Mucosa of stomach (tissue), 1 donor: Measurements from ENCODE around the gene EZR.

ENCODE experiments used
- H3K27me3 ChIP-seq: one replicate; pipeline ENCODE4 v1.7.0; 2013; ENCODE audit warnings: mild to moderate bottlenecking, low read length; ENCODE audit not compliant: control insufficient read depth, insufficient read depth
- H3K36me3 ChIP-seq: one replicate; pipeline ENCODE4 v1.7.0; 2013; ENCODE audit warnings: low read length; ENCODE audit not compliant: control insufficient read depth, insufficient read depth
- H3K4me1 ChIP-seq: one replicate; pipeline ENCODE4 v1.7.0; 2013; ENCODE audit warnings: mild to moderate bottlenecking, low read length; ENCODE audit not compliant: control insufficient read depth, insufficient read depth
- H3K4me3 ChIP-seq: one replicate; pipeline ENCODE4 v1.7.0; 2013; ENCODE audit warnings: low read length
- H3K9ac ChIP-seq: one replicate; pipeline ENCODE4 v1.7.0; 2013; ENCODE audit warnings: mild to moderate bottlenecking, low read length, moderate library complexity
- H3K9me3 ChIP-seq: one replicate; pipeline ENCODE4 v1.7.0; 2013; ENCODE audit warnings: mild to moderate bottlenecking, low read length, moderate library complexity; ENCODE audit not compliant: control insufficient read depth
- donor health status: Pancreatic carcinoma.

The EZR gene

GRCh38 chr6:158773581-158774449 is 45.4 kb downstream of the EZR start:
- Histone ChIP-seq H3K27me3 (no peaks in the 10 kb centered on the region), H3K4me3 (no peak overlapping the region), H3K36me3 (peaks cover 28% of the 10 kb centered on the region), H3K9me3 (no peaks in the 10 kb centered on the region), H3K4me1 (peaks cover 36% of the 10 kb centered on the region), H3K9ac (no peak overlapping the region)

- H3K9me3 ChIP-seq = no peaks in the 10 kb centered on the region
- no peak overlapping the region for H3K9ac ChIP-seq
- H3K4me1 ChIP-seq = peaks cover 36% of the 10 kb centered on the region
- H3K36me3 ChIP-seq = peaks cover 37% of the 10 kb centered on the region
- no peaks in the 10 kb centered on the region for H3K27me3 ChIP-seq
- H3K4me3 ChIP-seq = no peak overlapping the region
Measured at GRCh38 chr6:158772851-158773371, 46.3 kb downstream of the EZR start.

GRCh38 chr6:158772172-158772571 is 47.0 kb downstream of the EZR start:
- peaks cover 41% of the 10 kb centered on the region for H3K36me3 ChIP-seq
- H3K4me3 ChIP-seq = no peak overlapping the region
- H3K4me1 ChIP-seq = peaks cover 36% of the 10 kb centered on the region
- H3K9ac ChIP-seq = no peak overlapping the region
- no peaks in the 10 kb centered on the region for H3K9me3 ChIP-seq
- no peaks in the 10 kb centered on the region for H3K27me3 ChIP-seq

GRCh38 chr6:158771399-158772152 is 47.6 kb downstream of the EZR start:
- Histone ChIP-seq H3K27me3 (no peaks in the 10 kb centered on the region), H3K9me3 (no peaks in the 10 kb centered on the region), H3K9ac (no peak overlapping the region), H3K4me3 (no peak overlapping the region), H3K4me1 (peaks cover 36% of the 10 kb centered on the region), H3K36me3 (peaks cover 44% of the 10 kb centered on the region)

DNA sequence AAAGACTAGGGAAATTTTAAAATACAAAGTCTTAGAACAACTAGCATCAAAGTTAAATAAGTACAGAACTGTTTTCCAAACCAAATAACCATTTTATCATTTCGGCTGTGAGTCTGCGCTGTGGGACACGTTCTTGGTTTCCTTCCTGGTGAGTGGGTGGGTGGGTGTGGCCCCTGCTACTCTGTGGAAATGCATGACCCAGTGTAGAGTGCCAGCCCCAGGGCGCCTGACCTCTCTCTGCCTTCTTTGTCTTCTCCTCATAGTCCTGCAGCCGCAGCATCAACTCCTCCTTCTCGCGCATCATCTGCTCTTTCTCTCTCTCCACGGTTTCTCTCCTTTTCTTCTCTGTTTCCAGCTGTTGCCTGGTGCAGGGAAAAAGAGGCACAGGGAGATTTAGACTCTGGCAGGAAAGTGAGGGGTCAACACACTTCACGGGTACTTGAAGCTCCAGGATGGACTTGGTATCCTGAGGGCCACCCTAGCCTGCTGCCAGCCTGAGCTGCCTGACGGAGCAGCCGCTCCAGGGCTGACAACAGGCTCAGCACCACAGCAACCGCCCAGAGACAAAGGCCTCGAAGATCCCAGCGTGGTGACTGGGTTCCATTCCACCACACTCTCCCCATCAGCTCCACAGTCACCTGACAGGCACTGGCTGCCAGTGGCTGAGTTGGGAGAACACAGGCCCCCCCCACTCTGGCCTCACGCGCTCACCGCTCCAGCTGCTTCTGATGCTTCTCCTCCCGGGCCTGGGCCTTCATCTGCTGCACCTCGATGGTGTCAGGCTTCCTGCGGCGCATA is 48.4 kb downstream of the EZR start:
- no peak overlapping the region for H3K4me3 ChIP-seq
- H3K4me1 ChIP-seq = peaks cover 36% of the 10 kb centered on the region
- H3K36me3 ChIP-seq = peaks cover 47% of the 10 kb centered on the region

DNA sequence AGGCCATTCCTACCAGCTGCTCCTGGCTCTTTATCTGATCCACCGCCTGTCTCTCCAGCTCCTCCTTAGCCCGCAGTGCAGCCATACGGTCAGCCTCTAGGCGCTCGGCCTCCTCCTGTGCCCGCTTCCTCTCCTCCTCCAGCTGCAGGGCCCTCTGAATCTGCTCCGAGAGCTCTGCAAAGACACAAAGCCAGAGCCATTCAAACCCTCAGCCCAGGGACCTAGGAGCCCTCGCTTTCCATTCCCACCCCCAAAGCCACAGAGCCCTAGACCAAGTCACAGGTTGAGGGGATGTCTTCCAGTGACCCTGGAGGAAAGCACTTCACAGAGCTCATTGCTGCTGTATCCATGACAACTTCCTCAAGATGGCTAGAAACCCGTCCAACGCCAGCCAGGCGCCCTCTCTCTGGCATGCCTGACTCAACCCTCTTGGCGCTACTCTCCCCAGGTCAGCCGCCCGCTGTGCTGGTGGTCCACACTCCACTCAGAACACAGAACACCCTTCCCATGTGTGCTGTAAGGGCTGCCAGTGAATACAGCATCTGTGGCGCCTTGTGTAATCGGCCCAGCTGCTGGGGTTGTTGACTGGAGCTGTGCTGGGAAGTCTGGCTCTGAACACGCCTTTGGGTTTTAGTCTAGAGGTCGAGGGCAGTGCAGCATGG is 49.3 kb downstream of the EZR start:
- Histone ChIP-seq H3K4me1 (peaks cover 31% of the 10 kb centered on the region), H3K36me3 (peaks cover 53% of the 10 kb centered on the region), H3K9me3 (no peaks in the 10 kb centered on the region), H3K9ac (no peak overlapping the region), H3K27me3 (no peaks in the 10 kb centered on the region), H3K4me3 (no peak overlapping the region)

More for the DNA sequence above, 48.4 kb downstream of the EZR start:
- H3K9me3 ChIP-seq = no peaks in the 10 kb centered on the region
- no peaks in the 10 kb centered on the region for H3K27me3 ChIP-seq
- H3K9ac ChIP-seq = no peak overlapping the region

- H3K4me1 ChIP-seq = peaks cover 36% of the 10 kb centered on the region
Measured at GRCh38 chr6:158769234-158769770, 49.9 kb downstream of the EZR start.

DNA sequence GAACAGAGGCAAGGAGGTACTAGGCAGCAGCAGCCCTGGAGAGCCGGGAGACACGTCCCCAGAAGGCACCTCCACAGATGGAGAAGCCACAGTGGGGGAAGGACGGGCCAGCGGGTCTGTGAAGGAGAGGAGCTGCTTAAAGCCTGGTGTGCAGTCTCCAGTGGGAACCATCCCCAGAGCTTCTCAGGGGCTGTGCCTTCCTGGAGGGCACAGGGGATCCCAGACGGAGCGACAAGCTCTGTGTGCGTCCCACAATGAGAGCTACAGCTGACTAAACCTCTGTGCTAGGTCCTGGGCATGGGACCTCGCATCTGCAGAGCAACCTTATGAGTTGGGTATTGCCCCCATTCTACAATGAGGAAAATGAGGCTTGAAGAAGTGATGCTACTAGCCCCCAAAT is 50.7 kb downstream of the EZR start:
- H3K9me3 ChIP-seq = no peaks in the 10 kb centered on the region
- H3K36me3 ChIP-seq = peaks cover 50% of the 10 kb centered on the region
- H3K4me3 ChIP-seq = no peak overlapping the region
- H3K9ac ChIP-seq = no peak overlapping the region
- H3K27me3 ChIP-seq = no peaks in the 10 kb centered on the region
- peaks cover 34% of the 10 kb centered on the region for H3K4me1 ChIP-seq

More at GRCh38 chr6:158769234-158769770, 49.9 kb downstream of the EZR start:
- Histone ChIP-seq H3K4me3 (no peak overlapping the region), H3K9me3 (no peaks in the 10 kb centered on the region), H3K36me3 (peaks cover 53% of the 10 kb centered on the region), H3K27me3 (no peaks in the 10 kb centered on the region), H3K9ac (no peak overlapping the region)

DNA sequence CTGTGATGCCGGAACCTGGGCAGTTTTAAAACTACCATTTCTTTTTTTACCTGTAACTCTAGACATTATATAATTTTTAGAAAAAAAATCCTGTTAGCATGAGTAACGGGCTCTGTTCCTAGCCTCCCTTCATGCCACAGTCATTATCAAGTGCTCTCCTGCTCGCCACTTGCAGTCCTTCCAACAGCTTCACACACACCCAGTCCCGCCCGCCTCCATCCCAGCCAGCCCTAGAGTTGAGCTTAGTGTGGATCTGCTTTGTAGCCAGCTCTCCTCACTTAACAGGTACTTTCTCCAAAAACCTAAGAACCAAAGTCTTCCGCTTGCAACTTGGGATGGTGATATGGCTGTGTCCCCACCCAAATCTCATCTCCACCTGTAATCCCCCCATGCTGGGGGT is 51.5 kb downstream of the EZR start:
- Histone ChIP-seq H3K4me1 (peaks cover 32% of the 10 kb centered on the region), H3K4me3 (no peak overlapping the region), H3K36me3 (peaks cover 48% of the 10 kb centered on the region), H3K9me3 (no peaks in the 10 kb centered on the region), H3K9ac (no peak overlapping the region), H3K27me3 (no peaks in the 10 kb centered on the region)

DNA sequence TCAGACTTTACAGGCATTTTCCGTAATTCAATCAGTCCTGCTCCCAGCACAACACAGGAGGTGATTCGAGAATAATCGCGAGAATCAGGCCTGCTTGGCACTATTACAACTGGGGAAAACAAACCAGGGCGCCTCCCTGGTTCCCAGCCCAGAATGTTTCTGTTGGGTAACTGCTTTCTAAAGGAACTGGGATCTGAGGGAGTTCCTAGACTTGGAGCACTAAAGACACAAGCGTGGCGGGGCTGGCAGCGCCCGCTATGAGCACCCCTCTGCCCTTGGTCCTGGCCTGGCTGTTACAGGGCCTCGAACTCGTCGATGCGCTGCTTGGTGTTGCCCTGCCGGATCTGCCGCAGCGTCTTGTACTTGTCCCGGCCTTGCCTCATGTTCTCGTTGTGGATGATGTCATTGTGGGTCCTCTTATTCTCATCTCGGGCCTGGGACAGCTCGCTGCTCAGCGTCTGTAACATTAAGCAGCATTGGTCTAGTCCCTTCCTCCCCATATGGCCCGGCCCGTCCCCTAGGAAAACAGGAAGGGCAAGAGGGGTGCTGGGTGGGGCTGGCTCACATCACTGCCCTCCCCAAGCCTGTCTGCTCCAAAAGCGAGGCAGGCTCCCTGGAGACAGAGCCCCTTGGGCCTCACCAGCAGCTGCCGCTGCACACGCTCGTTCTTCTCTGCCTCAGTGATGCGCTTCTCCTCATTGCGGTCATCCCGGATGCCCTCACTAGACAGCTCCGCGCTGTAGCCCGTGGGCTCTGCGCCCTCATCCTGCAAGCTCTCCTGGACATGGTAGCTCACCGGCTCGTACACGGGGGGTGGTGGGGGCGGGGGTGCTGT is 52.3 kb downstream of the EZR start:
- H3K9me3 ChIP-seq = no peaks in the 10 kb centered on the region
- H3K4me3 ChIP-seq = no peak overlapping the region
- no peak overlapping the region for H3K9ac ChIP-seq
- no peaks in the 10 kb centered on the region for H3K27me3 ChIP-seq
- peaks cover 25% of the 10 kb centered on the region for H3K4me1 ChIP-seq
- H3K36me3 ChIP-seq = peaks cover 48% of the 10 kb centered on the region
